ENCODE data around the gene MYT1. TPM values are rescaled to one million over a fixed set of nuclear protein-coding genes. Genes with fewer than 3 reads are reported as not detected.

The MYT1 gene
- total and polyA plus RNA-seq, 2 of the 13 experiments (the other 11 are each of a cell fraction or from before 2014, with no cell fraction given): 0.58 to 2.5 TPM

DNA sequence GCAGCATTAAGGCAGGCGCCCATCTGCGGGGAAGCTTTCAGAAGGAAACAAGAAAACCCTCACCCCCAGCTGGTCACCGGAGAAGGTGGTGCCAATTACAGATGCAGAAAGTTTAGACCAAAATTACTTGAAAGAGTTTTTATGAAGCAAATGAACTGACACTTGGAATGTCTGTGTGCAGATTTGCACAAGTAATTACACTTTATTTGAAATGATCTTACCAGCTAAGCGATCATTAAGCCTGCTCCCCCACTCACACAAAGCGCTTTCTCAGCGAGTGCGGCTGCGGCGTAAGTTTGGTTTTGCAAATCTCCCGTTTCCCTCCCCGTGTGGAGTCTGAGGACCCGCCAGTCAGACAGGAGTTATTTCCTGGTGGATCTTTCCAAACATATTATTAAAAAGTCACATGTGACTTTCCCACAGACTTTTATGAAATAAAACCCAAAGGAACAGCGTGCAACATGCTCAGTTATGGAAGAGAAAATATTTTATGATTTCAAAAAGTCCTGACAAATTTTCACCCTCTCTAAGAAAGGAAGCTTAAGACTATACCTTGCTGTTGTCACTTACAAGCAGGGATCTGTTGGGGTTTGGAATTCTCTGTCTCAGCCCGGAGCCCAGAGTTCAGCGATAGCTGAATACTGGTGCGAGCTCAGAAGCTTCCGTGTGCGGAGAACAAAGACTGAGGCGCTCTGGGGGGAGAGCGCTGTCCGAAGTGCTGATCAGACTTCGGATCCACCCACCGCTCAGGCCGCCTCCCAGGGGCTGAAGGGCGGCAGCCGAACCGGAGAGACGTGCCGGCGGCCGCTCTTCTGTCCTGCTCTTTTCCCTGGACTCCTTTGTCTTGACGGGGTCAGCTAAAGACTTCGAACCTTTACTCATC, 2.7 kb upstream of the MYT1 start (continued):
- TF ChIP-seq, protein P1, sequence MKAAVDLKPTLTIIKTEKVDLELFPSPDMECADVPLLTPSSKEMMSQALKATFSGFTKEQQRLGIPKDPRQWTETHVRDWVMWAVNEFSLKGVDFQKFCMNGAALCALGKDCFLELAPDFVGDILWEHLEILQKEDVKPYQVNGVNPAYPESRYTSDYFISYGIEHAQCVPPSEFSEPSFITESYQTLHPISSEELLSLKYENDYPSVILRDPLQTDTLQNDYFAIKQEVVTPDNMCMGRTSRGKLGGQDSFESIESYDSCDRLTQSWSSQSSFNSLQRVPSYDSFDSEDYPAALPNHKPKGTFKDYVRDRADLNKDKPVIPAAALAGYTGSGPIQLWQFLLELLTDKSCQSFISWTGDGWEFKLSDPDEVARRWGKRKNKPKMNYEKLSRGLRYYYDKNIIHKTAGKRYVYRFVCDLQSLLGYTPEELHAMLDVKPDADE (CRISPR knock-in tag; IDR thresholded peaks at IDR 0.05): peak; percentile 95; the same call in 1 of the 2 replicates
- TF ChIP-seq, protein P2, sequence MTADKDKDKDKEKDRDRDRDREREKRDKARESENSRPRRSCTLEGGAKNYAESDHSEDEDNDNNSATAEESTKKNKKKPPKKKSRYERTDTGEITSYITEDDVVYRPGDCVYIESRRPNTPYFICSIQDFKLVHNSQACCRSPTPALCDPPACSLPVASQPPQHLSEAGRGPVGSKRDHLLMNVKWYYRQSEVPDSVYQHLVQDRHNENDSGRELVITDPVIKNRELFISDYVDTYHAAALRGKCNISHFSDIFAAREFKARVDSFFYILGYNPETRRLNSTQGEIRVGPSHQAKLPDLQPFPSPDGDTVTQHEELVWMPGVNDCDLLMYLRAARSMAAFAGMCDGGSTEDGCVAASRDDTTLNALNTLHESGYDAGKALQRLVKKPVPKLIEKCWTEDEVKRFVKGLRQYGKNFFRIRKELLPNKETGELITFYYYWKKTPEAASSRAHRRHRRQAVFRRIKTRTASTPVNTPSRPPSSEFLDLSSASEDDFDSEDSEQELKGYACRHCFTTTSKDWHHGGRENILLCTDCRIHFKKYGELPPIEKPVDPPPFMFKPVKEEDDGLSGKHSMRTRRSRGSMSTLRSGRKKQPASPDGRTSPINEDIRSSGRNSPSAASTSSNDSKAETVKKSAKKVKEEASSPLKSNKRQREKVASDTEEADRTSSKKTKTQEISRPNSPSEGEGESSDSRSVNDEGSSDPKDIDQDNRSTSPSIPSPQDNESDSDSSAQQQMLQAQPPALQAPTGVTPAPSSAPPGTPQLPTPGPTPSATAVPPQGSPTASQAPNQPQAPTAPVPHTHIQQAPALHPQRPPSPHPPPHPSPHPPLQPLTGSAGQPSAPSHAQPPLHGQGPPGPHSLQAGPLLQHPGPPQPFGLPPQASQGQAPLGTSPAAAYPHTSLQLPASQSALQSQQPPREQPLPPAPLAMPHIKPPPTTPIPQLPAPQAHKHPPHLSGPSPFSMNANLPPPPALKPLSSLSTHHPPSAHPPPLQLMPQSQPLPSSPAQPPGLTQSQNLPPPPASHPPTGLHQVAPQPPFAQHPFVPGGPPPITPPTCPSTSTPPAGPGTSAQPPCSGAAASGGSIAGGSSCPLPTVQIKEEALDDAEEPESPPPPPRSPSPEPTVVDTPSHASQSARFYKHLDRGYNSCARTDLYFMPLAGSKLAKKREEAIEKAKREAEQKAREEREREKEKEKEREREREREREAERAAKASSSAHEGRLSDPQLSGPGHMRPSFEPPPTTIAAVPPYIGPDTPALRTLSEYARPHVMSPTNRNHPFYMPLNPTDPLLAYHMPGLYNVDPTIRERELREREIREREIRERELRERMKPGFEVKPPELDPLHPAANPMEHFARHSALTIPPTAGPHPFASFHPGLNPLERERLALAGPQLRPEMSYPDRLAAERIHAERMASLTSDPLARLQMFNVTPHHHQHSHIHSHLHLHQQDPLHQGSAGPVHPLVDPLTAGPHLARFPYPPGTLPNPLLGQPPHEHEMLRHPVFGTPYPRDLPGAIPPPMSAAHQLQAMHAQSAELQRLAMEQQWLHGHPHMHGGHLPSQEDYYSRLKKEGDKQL (CRISPR knock-in tag; IDR thresholded peaks at IDR 0.05; ENCODE audit: low read depth): peak; percentile 69; the same call in 1 of the 2 replicates
- TF ChIP-seq, protein P3, sequence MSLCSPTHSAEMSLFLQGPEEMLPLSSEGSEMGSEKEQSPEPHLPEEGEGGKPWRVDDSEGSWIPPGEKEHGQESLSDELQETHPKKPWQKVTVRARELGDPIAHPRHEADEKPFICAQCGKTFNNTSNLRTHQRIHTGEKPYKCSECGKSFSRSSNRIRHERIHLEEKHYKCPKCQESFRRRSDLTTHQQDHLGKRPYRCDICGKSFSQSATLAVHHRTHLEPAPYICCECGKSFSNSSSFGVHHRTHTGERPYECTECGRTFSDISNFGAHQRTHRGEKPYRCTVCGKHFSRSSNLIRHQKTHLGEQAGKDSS (CRISPR knock-in tag; IDR thresholded peaks at IDR 0.05; ENCODE audit: borderline replicate concordance, low read depth): peak; percentile 94; the same call in 1 of the 2 replicates
- no peak for TF ChIP-seq U2AF1 (optimal IDR thresholded peaks at IDR 0.05; ENCODE audit: low read depth, low read length)
- TF ChIP-seq ETV5 (CRISPR knock-in tag; IDR thresholded peaks at IDR 0.05; ENCODE audit: borderline replicate concordance): peak; percentile 84; the same call in 1 of the 2 replicates
- TF ChIP-seq, protein P4, sequence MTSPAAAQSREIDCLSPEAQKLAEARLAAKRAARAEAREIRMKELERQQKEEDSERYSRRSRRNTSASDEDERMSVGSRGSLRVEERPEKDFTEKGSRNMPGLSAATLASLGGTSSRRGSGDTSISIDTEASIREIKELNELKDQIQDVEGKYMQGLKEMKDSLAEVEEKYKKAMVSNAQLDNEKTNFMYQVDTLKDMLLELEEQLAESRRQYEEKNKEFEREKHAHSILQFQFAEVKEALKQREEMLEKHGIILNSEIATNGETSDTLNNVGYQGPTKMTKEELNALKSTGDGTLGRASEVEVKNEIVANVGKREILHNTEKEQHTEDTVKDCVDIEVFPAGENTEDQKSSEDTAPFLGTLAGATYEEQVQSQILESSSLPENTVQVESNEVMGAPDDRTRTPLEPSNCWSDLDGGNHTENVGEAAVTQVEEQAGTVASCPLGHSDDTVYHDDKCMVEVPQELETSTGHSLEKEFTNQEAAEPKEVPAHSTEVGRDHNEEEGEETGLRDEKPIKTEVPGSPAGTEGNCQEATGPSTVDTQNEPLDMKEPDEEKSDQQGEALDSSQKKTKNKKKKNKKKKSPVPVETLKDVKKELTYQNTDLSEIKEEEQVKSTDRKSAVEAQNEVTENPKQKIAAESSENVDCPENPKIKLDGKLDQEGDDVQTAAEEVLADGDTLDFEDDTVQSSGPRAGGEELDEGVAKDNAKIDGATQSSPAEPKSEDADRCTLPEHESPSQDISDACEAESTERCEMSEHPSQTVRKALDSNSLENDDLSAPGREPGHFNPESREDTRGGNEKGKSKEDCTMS (CRISPR knock-in tag; conservative IDR thresholded peaks at IDR 0.05): peak; percentile 96
- no peak for TF ChIP-seq ZNF674 (CRISPR knock-in tag; IDR thresholded peaks at IDR 0.05; ENCODE audit: low read depth)
- TF ChIP-seq, protein P5, sequence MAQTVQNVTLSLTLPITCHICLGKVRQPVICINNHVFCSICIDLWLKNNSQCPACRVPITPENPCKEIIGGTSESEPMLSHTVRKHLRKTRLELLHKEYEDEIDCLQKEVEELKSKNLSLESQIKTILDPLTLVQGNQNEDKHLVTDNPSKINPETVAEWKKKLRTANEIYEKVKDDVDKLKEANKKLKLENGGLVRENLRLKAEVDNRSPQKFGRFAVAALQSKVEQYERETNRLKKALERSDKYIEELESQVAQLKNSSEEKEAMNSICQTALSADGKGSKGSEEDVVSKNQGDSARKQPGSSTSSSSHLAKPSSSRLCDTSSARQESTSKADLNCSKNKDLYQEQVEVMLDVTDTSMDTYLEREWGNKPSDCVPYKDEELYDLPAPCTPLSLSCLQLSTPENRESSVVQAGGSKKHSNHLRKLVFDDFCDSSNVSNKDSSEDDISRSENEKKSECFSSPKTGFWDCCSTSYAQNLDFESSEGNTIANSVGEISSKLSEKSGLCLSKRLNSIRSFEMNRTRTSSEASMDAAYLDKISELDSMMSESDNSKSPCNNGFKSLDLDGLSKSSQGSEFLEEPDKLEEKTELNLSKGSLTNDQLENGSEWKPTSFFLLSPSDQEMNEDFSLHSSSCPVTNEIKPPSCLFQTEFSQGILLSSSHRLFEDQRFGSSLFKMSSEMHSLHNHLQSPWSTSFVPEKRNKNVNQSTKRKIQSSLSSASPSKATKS (CRISPR knock-in tag; IDR thresholded peaks at IDR 0.05): peak; percentile 81; the same call in 1 of the 2 replicates
- TF ChIP-seq, protein P6, sequence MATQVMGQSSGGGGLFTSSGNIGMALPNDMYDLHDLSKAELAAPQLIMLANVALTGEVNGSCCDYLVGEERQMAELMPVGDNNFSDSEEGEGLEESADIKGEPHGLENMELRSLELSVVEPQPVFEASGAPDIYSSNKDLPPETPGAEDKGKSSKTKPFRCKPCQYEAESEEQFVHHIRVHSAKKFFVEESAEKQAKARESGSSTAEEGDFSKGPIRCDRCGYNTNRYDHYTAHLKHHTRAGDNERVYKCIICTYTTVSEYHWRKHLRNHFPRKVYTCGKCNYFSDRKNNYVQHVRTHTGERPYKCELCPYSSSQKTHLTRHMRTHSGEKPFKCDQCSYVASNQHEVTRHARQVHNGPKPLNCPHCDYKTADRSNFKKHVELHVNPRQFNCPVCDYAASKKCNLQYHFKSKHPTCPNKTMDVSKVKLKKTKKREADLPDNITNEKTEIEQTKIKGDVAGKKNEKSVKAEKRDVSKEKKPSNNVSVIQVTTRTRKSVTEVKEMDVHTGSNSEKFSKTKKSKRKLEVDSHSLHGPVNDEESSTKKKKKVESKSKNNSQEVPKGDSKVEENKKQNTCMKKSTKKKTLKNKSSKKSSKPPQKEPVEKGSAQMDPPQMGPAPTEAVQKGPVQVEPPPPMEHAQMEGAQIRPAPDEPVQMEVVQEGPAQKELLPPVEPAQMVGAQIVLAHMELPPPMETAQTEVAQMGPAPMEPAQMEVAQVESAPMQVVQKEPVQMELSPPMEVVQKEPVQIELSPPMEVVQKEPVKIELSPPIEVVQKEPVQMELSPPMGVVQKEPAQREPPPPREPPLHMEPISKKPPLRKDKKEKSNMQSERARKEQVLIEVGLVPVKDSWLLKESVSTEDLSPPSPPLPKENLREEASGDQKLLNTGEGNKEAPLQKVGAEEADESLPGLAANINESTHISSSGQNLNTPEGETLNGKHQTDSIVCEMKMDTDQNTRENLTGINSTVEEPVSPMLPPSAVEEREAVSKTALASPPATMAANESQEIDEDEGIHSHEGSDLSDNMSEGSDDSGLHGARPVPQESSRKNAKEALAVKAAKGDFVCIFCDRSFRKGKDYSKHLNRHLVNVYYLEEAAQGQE (IDR thresholded peaks at IDR 0.05; ENCODE audit: borderline replicate concordance in 1 of 2, low read depth in 1 of 2, low read length in 2 of 2): peak in 1 of 2 experiments; percentile 100

Data from HepG2 (cell line).